ENCODE data around the gene RFTN2.
A peak's percentile ranks its signal among the peaks of the same experiment; 100 is the strongest.

RFTN2 gene

DNA sequence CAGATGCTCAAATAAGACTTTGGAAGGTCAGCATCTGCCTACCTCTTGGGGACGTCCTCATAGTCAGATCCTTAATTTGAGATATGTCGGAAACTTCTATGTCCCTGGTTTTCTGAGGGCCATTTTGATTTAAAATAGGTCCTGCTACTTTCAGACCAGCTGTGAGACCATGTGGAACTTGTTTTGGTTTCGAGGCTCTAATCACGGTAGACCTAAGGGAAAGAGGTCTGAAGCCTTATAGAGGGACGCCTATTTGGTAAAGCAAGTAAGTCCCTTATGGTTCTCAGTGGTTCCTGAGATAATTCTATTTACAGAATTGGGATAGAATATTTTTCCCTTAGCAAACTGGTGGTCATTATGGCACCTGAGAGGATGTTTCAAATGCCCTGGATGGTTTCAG, 75.1 kb downstream of the RFTN2 start:
- H3K4me3 ChIP-seq (ENCODE audit: low read length) = no peak overlapping the region
- TF ChIP-seq EZH2phosphoT487 (IDR thresholded peaks at IDR 0.05; ENCODE audit: low read length) (no peak), EZH2 (optimal IDR thresholded peaks at IDR 0.05; ENCODE audit: low read depth, low read length) (no peak)
- TF ChIP-seq, protein P1, sequence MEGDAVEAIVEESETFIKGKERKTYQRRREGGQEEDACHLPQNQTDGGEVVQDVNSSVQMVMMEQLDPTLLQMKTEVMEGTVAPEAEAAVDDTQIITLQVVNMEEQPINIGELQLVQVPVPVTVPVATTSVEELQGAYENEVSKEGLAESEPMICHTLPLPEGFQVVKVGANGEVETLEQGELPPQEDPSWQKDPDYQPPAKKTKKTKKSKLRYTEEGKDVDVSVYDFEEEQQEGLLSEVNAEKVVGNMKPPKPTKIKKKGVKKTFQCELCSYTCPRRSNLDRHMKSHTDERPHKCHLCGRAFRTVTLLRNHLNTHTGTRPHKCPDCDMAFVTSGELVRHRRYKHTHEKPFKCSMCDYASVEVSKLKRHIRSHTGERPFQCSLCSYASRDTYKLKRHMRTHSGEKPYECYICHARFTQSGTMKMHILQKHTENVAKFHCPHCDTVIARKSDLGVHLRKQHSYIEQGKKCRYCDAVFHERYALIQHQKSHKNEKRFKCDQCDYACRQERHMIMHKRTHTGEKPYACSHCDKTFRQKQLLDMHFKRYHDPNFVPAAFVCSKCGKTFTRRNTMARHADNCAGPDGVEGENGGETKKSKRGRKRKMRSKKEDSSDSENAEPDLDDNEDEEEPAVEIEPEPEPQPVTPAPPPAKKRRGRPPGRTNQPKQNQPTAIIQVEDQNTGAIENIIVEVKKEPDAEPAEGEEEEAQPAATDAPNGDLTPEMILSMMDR (IDR thresholded peaks at IDR 0.05; ENCODE audit: low read length) = no peak
- no peaks in the 10 kb centered on the region for H3K9me3 ChIP-seq (replicated peaks; ENCODE audit: insufficient read depth, low read length)
- H3K4me1 ChIP-seq (ENCODE audit: low read length) = peaks cover 13% of the 10 kb centered on the region; the same call in 1 of the 2 replicates
- no peaks in the 10 kb centered on the region for H3F3A ChIP-seq (ENCODE audit: insufficient read depth, low read length)
- no peaks in the 10 kb centered on the region for H4K20me1 ChIP-seq (ENCODE audit: insufficient read depth, low read length)
- H3K4me2 ChIP-seq (ENCODE audit: low read depth, low read length) = no peak overlapping the region
- no peak overlapping the region for H3K27ac ChIP-seq (ENCODE audit: low read length)
- no peaks in the 10 kb centered on the region for H3K27me3 ChIP-seq (replicated peaks; ENCODE audit: insufficient read depth, low read length)
- H2AFZ ChIP-seq (ENCODE audit: low read length) = no peak overlapping the region
- H3K79me2 ChIP-seq (ENCODE audit: low read length) = no peaks in the 10 kb centered on the region
- no peaks in the 10 kb centered on the region for H3K9me2 ChIP-seq (replicated peaks; ENCODE audit: insufficient read depth, low read length)
- no peak overlapping the region for H3K9ac ChIP-seq (ENCODE audit: low read length)
- no peak for DNase-seq
- no peaks in the 10 kb centered on the region for H3K36me3 ChIP-seq (replicated peaks; ENCODE audit: insufficient read depth, low read length)

DNA sequence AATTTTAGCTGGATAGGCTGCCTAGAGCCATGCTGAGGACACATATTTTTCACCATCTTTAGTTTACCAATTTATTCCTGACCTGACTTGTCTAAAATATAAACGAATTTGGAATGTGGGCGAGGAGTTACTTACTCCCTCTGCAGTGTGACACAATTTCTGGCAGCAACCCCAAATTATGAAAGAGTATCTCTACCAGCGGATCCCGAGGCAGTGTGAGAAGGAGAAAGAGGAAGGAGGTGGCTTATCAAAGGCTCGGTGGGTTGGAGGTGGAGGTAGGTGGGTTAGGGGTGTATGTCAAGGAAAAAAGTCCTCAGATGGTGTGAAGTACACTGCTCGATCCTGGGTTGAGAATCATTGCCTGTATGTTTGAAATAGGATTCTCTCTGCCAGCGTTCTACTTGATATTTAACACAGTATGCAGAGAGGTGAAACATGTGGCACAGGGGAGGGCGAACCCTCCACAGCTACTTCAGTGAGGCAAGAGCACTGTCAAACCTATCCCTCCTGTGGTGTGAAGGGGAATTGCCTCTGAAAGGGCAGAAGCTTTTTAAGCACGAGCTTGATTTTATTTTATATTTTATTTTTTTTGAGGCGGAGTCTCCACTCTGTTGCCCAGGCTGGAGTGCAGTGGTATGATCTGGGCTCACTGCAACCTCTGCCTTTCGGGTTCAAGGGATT, 76.0 kb downstream of the RFTN2 start:
- H3K4me2 ChIP-seq (ENCODE audit: low read depth, low read length) = no peak overlapping the region
- H3K36me3 ChIP-seq (replicated peaks; ENCODE audit: insufficient read depth, low read length) = no peaks in the 10 kb centered on the region
- no peaks in the 10 kb centered on the region for H3K9me2 ChIP-seq (replicated peaks; ENCODE audit: insufficient read depth, low read length)
- no peak overlapping the region for H3K27ac ChIP-seq (ENCODE audit: low read length)
- no peak overlapping the region for H3K9ac ChIP-seq (ENCODE audit: low read length)
- TF ChIP-seq EZH2 (optimal IDR thresholded peaks at IDR 0.05; ENCODE audit: low read depth, low read length) = no peak
- TF ChIP-seq, protein P1 (IDR thresholded peaks at IDR 0.05; ENCODE audit: low read length) = peak; percentile 28
- no peaks in the 10 kb centered on the region for H3F3A ChIP-seq (ENCODE audit: insufficient read depth, low read length)
- DNase-seq = peak; percentile 44
- H3K79me2 ChIP-seq (ENCODE audit: low read length) = no peaks in the 10 kb centered on the region
- no peak overlapping the region for H3K4me3 ChIP-seq (ENCODE audit: low read length)
- H4K20me1 ChIP-seq (ENCODE audit: insufficient read depth, low read length) = no peaks in the 10 kb centered on the region
- no peaks in the 10 kb centered on the region for H3K27me3 ChIP-seq (replicated peaks; ENCODE audit: insufficient read depth, low read length)
- H2AFZ ChIP-seq (ENCODE audit: low read length) = no peak overlapping the region
- peaks cover 13% of the 10 kb centered on the region; the same call in 1 of the 2 replicates for H3K4me1 ChIP-seq (ENCODE audit: low read length)
- H3K9me3 ChIP-seq (replicated peaks; ENCODE audit: insufficient read depth, low read length) = no peaks in the 10 kb centered on the region

DNA sequence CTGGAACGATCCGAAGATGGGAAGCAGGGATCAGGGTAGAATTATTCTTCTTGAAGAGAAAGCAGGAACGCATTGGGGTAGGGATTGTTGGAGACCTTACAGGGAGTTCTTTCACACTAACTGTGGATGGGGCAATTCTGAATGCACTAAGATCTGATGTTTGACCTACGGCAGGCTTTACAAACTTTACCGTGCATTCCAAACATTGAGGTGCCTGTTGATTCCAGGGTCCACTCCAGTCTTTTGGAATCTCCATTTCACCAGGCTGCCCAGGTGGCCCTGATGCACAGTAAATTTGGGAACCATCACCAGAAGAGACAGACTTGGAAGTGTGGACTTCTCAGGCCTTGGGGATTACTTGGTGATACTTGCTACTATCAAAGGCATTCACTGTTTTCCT, 76.9 kb downstream of the RFTN2 start:
- H3F3A ChIP-seq (ENCODE audit: insufficient read depth, low read length) = no peaks in the 10 kb centered on the region
- no peak for TF ChIP-seq EZH2 (optimal IDR thresholded peaks at IDR 0.05; ENCODE audit: low read depth, low read length)
- TF ChIP-seq, protein P1 (IDR thresholded peaks at IDR 0.05; ENCODE audit: low read length) = no peak
- TF ChIP-seq EZH2phosphoT487 (IDR thresholded peaks at IDR 0.05; ENCODE audit: low read length) = no peak
- no peaks in the 10 kb centered on the region for H3K27me3 ChIP-seq (replicated peaks; ENCODE audit: insufficient read depth, low read length)
- no peaks in the 10 kb centered on the region for H3K9me2 ChIP-seq (replicated peaks; ENCODE audit: insufficient read depth, low read length)
- H3K27ac ChIP-seq (ENCODE audit: low read length) = no peak overlapping the region
- peaks cover 13% of the 10 kb centered on the region; the same call in 1 of the 2 replicates for H3K4me1 ChIP-seq (ENCODE audit: low read length)
- no peak for DNase-seq
- no peaks in the 10 kb centered on the region for H3K36me3 ChIP-seq (replicated peaks; ENCODE audit: insufficient read depth, low read length)
- no peak overlapping the region for H3K9ac ChIP-seq (ENCODE audit: low read length)
- H4K20me1 ChIP-seq (ENCODE audit: insufficient read depth, low read length) = no peaks in the 10 kb centered on the region
- H3K79me2 ChIP-seq (ENCODE audit: low read length) = no peaks in the 10 kb centered on the region
- no peak overlapping the region for H3K4me3 ChIP-seq (ENCODE audit: low read length)
- H2AFZ ChIP-seq (ENCODE audit: low read length) = no peak overlapping the region
- H3K4me2 ChIP-seq (ENCODE audit: low read depth, low read length) = no peak overlapping the region
- no peaks in the 10 kb centered on the region for H3K9me3 ChIP-seq (replicated peaks; ENCODE audit: insufficient read depth, low read length)
